A673 (cell line): ENCODE results near the gene TENM4. TPM values are rescaled to one million over a fixed set of nuclear protein-coding genes. Genes with fewer than 3 reads are reported as not detected.

Source experiments
- BruUV-seq: library from RNA; stranded (reverse); fragments of 400-500 nt; replicated peaks from 2 replicates; lab custom pipeline; 2021; lab: Mats Ljungman, UMichigan
- CTCF ChIA-PET: fragments of 300-600 bp; sonication (Branson Sonifier 250); formaldehyde crosslinking; loops from one replicate; lab custom pipeline; 2022; ENCODE audit warnings: antibody characterized with exemption; lab: Charles Lee
- POLR2A ChIA-PET: fragments of 300-600 bp; sonication (Branson Sonifier 250); formaldehyde crosslinking; loops from one replicate; lab custom pipeline; 2022; ENCODE audit warnings: antibody characterized with exemption; ENCODE audit not compliant: low non-redundant PET; lab: Charles Lee
- DNase-seq: peaks from one replicate; pipeline ENCODE4 v3.0.0-alpha.2; 2015; ENCODE audit warnings: low spot score
- H3K27ac ChIP-seq: fragments of 200-600 bp; sonication (generic); 2 replicates; pipeline ENCODE4 v1.5.1; 2016; ENCODE audit warnings: mixed run types, low read depth, mild to moderate bottlenecking, mixed read lengths, antibody characterized with exemption, low read length; ENCODE audit not compliant: poor library complexity, severe bottlenecking
- H3K27me3 ChIP-seq: fragments of 200-600 bp; sonication (generic); replicated peaks from 2 replicates; pipeline ENCODE4 v1.6.1; 2017; ENCODE audit warnings: mixed run types, low read depth, mild to moderate bottlenecking, mixed read lengths, antibody characterized with exemption, low read length; ENCODE audit not compliant: insufficient read depth, poor library complexity
- H3K36me3 ChIP-seq: fragments of 200-600 bp; sonication (generic); 2 replicates; pipeline ENCODE4 v1.6.1; 2016; ENCODE audit warnings: mixed run types, mild to moderate bottlenecking, mixed read lengths, antibody characterized with exemption, low read length; ENCODE audit not compliant: insufficient read depth, poor library complexity, severe bottlenecking
- H3K4me1 ChIP-seq: fragments of 200-600 bp; sonication (generic); 2 replicates; pipeline ENCODE4 v1.6.1; 2017; ENCODE audit warnings: mixed run types, mild to moderate bottlenecking, mixed read lengths, antibody characterized with exemption, low read length; ENCODE audit not compliant: insufficient read depth, poor library complexity, severe bottlenecking
- H3K4me3 ChIP-seq: fragments of 200-600 bp; sonication (generic); 2 replicates; pipeline ENCODE4 v1.5.1; 2016; ENCODE audit warnings: low read depth, mixed run types, mild to moderate bottlenecking, mixed read lengths, low read length; ENCODE audit not compliant: poor library complexity, severe bottlenecking
- H3K9me3 ChIP-seq: fragments of 200-600 bp; sonication (generic); 2 replicates; pipeline ENCODE4 v1.6.1; 2016; ENCODE audit warnings: mixed run types, low read depth, mild to moderate bottlenecking, mixed read lengths, antibody characterized with exemption, low read length; ENCODE audit not compliant: poor library complexity, severe bottlenecking
- CTCF ChIP-seq: fragments of 300-800, 200-600 bp; sonication (generic); conservative IDR thresholded peaks from 2 replicates; pipeline ENCODE4 v1.5.1; 2017; ENCODE audit warnings: low read depth, mild to moderate bottlenecking, antibody characterized with exemption, low read length, moderate library complexity, mixed read lengths
- EZH2 ChIP-seq: fragments of 200-600 bp; sonication (generic); IDR thresholded peaks from 2 replicates; pipeline ENCODE4 v1.6.1; 2017; ENCODE audit warnings: borderline replicate concordance, low read depth, mild to moderate bottlenecking, mixed read lengths, antibody characterized with exemption, low read length; ENCODE audit not compliant: poor library complexity, severe bottlenecking
- intact Hi-C: fragments of 100-400 bp; cut with micrococcal nuclease; formaldehyde crosslinking; loops from one replicate; pipeline ENCODE4 v1.10.0; 2022; ENCODE audit not compliant: unreplicated experiment
- total RNA-seq: library from RNA; stranded (reverse); gene quantifications from 2 replicates; pipeline ENCODE4 v1.2.3, GENCODE V29; 2021

The TENM4 gene
- total RNA-seq, 1 experiment from 2014 or later = 0.11 TPM

DNA sequence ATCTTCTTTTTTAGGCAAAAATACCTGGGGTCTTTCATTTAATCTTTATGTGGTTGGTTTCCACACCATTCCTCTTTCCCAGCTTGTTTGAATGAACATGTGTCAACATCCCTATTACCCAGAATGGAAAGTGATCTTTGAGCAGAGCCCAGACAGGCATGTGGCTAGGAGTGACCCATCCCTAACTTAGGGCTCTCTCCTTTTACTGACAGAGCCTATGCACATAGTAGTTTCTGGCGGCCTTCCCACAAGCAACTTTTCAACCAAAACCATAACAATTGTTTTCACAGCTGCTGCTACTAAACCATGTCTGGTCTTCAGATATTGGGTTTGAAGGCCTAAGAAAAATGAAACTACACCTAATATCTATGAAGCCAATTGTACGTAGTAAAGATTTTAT lies 107.5 kb downstream of the TENM4 start:
- Histone ChIP-seq H3K4me3 (no peak overlapping the region), H3K4me1 (no peaks in the 10 kb centered on the region), H3K27ac (no peak overlapping the region), H3K36me3 (no peaks in the 10 kb centered on the region), H3K9me3 (no peaks in the 10 kb centered on the region), H3K27me3 (peaks cover 16% of the 10 kb centered on the region)
- intact Hi-C loops = no loop called here
- no TSS peak for BruUV-seq
- TF ChIP-seq EZH2 = no peak
- no peak for TF ChIP-seq CTCF
- POLR2A ChIA-PET = no interaction called here
- no peak for DNase-seq
- CTCF ChIA-PET = no interaction called here

GRCh38 chr11:79332017-79332416 lies 108.8 kb downstream of the TENM4 start:
- no peak overlapping the region for H3K27ac ChIP-seq
- intact Hi-C loops = no loop called here
- BruUV-seq = no TSS peak
- H3K36me3 ChIP-seq = no peaks in the 10 kb centered on the region
- H3K27me3 ChIP-seq = peaks cover 16% of the 10 kb centered on the region
- TF ChIP-seq CTCF (no peak), EZH2 (no peak)
- POLR2A ChIA-PET = no interaction called here
- CTCF ChIA-PET = interaction anchor here (0.6 kb wide), 1 partner anchor 113 kb away, joined by 3 read pairs; no protein-coding TSS in a partner anchor
- H3K9me3 ChIP-seq = no peaks in the 10 kb centered on the region
- H3K4me3 ChIP-seq = no peak overlapping the region
- no peaks in the 10 kb centered on the region for H3K4me1 ChIP-seq
- no peak for DNase-seq

- TF ChIP-seq EZH2 = no peak
- no peak for TF ChIP-seq CTCF
- Histone ChIP-seq H3K4me1 (no peaks in the 10 kb centered on the region), H3K36me3 (no peaks in the 10 kb centered on the region), H3K27me3 (peaks cover 16% of the 10 kb centered on the region), H3K27ac (no peak overlapping the region), H3K4me3 (no peak overlapping the region), H3K9me3 (no peaks in the 10 kb centered on the region)
- intact Hi-C loops = no loop called here
- no TSS peak for BruUV-seq
- ChIA-PET POLR2A (no interaction called here), CTCF (interaction anchor here (0.6 kb wide), 1 partner anchor 113 kb away, joined by 3 read pairs; no protein-coding TSS in a partner anchor)
- no peak for DNase-seq
Observed at GRCh38 chr11:79331203-79331901, 109.5 kb downstream of the TENM4 start.
